Hepatocyte (in vitro differentiated cells): ENCODE results near the gene CDH11.

Experiments used
- EZH2 ChIP-seq: fragments of 200-600 bp; sonication (generic); IDR thresholded peaks from 2 replicates; pipeline ENCODE4 v1.6.1; 2016; ENCODE audit warnings: antibody characterized with exemption, mild to moderate bottlenecking, borderline replicate concordance
- EZH2phosphoT487 ChIP-seq: fragments of 200-600 bp; sonication (generic); IDR thresholded peaks from one replicate; pipeline ENCODE4 v1.6.1; 2018; ENCODE audit warnings: antibody characterized with exemption, mild to moderate bottlenecking, low read depth, moderate library complexity; ENCODE audit not compliant: unreplicated experiment, severe bottlenecking
- TF ChIP-seq, protein P1 (sequence below): fragments of 200-600 bp; sonication (generic); IDR thresholded peaks from 2 replicates; pipeline ENCODE4 v1.5.1; 2016; ENCODE audit warnings: antibody characterized with exemption, mild to moderate bottlenecking; ENCODE audit not compliant: poor library complexity

DNA sequence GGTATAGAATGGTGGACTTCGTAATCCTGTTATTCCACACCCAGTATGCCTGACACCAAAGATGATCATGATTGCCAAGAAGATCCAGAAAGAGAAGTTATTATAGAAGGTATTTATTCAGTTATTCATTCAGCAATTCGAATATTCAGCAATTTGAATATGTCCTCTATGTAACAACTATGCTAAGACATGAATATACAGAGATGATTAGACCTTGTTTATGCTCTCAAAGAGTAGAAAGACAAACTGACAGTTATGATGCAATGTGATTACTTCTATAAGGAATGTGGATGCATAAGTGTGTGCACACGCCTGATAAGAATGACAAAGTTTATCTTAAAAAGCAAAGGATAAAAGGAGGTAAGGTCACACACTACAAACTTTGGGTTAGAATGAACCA is 218.1 kb downstream of the CDH11 start:
- TF ChIP-seq, protein P1, sequence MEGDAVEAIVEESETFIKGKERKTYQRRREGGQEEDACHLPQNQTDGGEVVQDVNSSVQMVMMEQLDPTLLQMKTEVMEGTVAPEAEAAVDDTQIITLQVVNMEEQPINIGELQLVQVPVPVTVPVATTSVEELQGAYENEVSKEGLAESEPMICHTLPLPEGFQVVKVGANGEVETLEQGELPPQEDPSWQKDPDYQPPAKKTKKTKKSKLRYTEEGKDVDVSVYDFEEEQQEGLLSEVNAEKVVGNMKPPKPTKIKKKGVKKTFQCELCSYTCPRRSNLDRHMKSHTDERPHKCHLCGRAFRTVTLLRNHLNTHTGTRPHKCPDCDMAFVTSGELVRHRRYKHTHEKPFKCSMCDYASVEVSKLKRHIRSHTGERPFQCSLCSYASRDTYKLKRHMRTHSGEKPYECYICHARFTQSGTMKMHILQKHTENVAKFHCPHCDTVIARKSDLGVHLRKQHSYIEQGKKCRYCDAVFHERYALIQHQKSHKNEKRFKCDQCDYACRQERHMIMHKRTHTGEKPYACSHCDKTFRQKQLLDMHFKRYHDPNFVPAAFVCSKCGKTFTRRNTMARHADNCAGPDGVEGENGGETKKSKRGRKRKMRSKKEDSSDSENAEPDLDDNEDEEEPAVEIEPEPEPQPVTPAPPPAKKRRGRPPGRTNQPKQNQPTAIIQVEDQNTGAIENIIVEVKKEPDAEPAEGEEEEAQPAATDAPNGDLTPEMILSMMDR, result no peak
- TF ChIP-seq EZH2phosphoT487 (no peak), EZH2 (no peak)
